ENCODE results near the gene TENM4.

GRCh38 chr11:78603792-78604191, 837.0 kb downstream of the TENM4 start:
- TF ChIP-seq CTCF (IDR thresholded peaks at IDR 0.05) (no peak), POLR2A (IDR thresholded peaks at IDR 0.05) (no peak)
